GM12891 (cell line): ENCODE data around the gene DESI2.

Experiments used
- PAX5 ChIP-seq: IDR thresholded peaks from 2 replicates; pipeline ENCODE4 v1.6.1; 2011; ENCODE audit warnings: low read length, moderate library complexity, mild to moderate bottlenecking; ENCODE audit not compliant: insufficient read depth, severe bottlenecking
- POLR2A ChIP-seq: IDR thresholded peaks from 2 replicates; pipeline ENCODE4 v1.6.1; 2011; ENCODE audit warnings: low read depth, low read length, control low read depth
- POLR2AphosphoS5 ChIP-seq: IDR thresholded peaks from 2 replicates; pipeline ENCODE4 v1.6.1; 2011; ENCODE audit warnings: low read depth, low read length, control low read depth
- POU2F2 ChIP-seq: IDR thresholded peaks from 2 replicates; pipeline ENCODE4 v1.6.1; 2011; ENCODE audit warnings: low read depth, mild to moderate bottlenecking, control low read depth, low read length, moderate library complexity
- SPI1 ChIP-seq: IDR thresholded peaks from 2 replicates; pipeline ENCODE4 v1.6.1; 2011; ENCODE audit warnings: low read depth, low read length, control low read depth
- TAF1 ChIP-seq: IDR thresholded peaks from 2 replicates; pipeline ENCODE4 v1.6.1; 2011; ENCODE audit warnings: low read depth, low read length, control low read depth

GRCh38 chr1:244678697-244679096, 25.8 kb downstream of the DESI2 start:
- TF ChIP-seq TAF1 (no peak), SPI1 (no peak), POLR2A (no peak), POU2F2 (no peak), POLR2AphosphoS5 (no peak), PAX5 (no peak)
